ENCODE results near the gene MUC5AC. TPM values are rescaled to one million over a fixed set of nuclear protein-coding genes. Genes with fewer than 3 reads are reported as not detected.
"Not testable (repeated sequence)": the region's sequence is repeated elsewhere in the genome, so short reads cannot be mapped to it uniquely, and the experiment has no call there.

Gene MUC5AC
- polyA plus RNA-seq, 1 experiment: not detected

GRCh38 chr11:1151366-1152315 lies 6.1 kb upstream of the MUC5AC start:
- POLR2A ChIA-PET: no interaction called here
- DNase-seq (ENCODE audit: low read depth): no peak

GRCh38 chr11:1152316-1153104 lies 5.2 kb upstream of the MUC5AC start:
- Histone ChIP-seq H3K27me3 (ENCODE audit: control insufficient read depth, insufficient read depth, low read length) (no peaks in the 10 kb centered on the region), H3K36me3 (ENCODE audit: control insufficient read depth, insufficient read depth, low read length) (no peaks in the 10 kb centered on the region), H3K4me3 (ENCODE audit: low read depth, low read length) (no peak overlapping the region)
- DNase-seq (ENCODE audit: low read depth): no peak
- CTCF ChIA-PET: no interaction called here
- POLR2A ChIA-PET: no interaction called here
- no peak for TF ChIP-seq CTCF (IDR thresholded peaks at IDR 0.05; ENCODE audit: insufficient read depth, low read depth, low read length)

More at GRCh38 chr11:1151366-1152315, 6.1 kb upstream of the MUC5AC start:
- Histone ChIP-seq H3K27me3 (ENCODE audit: control insufficient read depth, insufficient read depth, low read length) (no peaks in the 10 kb centered on the region), H3K36me3 (ENCODE audit: control insufficient read depth, insufficient read depth, low read length) (no peaks in the 10 kb centered on the region), H3K4me3 (ENCODE audit: low read depth, low read length) (no peak overlapping the region)
- no peak for TF ChIP-seq CTCF (IDR thresholded peaks at IDR 0.05; ENCODE audit: insufficient read depth, low read depth, low read length)
- CTCF ChIA-PET: interaction anchor here (1.2 kb wide), 1 partner anchor 10 kb away, joined by 3 read pairs; no protein-coding TSS in a partner anchor

- ChIA-PET CTCF (interaction anchor here (0.6 kb wide), 1 partner anchor 404 kb away, joined by 3 read pairs; no protein-coding TSS in a partner anchor), POLR2A (no interaction called here)
- no peak overlapping the region for H3K4me3 ChIP-seq (ENCODE audit: low read depth, low read length)
- H3K36me3 ChIP-seq (ENCODE audit: control insufficient read depth, insufficient read depth, low read length): no peaks in the 10 kb centered on the region
- no peak for DNase-seq (ENCODE audit: low read depth)
- no peaks in the 10 kb centered on the region for H3K27me3 ChIP-seq (ENCODE audit: control insufficient read depth, insufficient read depth, low read length)
- no peak for TF ChIP-seq CTCF (IDR thresholded peaks at IDR 0.05; ENCODE audit: insufficient read depth, low read depth, low read length)
Measured at GRCh38 chr11:1153105-1153950, 4.4 kb upstream of the MUC5AC start.

GRCh38 chr11:1153951-1154493 lies 3.7 kb upstream of the MUC5AC start:
- no peaks in the 10 kb centered on the region for H3K27me3 ChIP-seq (ENCODE audit: control insufficient read depth, insufficient read depth, low read length)
- H3K4me3 ChIP-seq (ENCODE audit: low read depth, low read length): no peak overlapping the region
- CTCF ChIA-PET: interaction anchor here (0.6 kb wide), 1 partner anchor 405 kb away, joined by 3 read pairs; no protein-coding TSS in a partner anchor
- POLR2A ChIA-PET: no interaction called here
- TF ChIP-seq CTCF (IDR thresholded peaks at IDR 0.05; ENCODE audit: insufficient read depth, low read depth, low read length): no peak
- no peaks in the 10 kb centered on the region for H3K36me3 ChIP-seq (ENCODE audit: control insufficient read depth, insufficient read depth, low read length)
- DNase-seq (ENCODE audit: low read depth): peak; percentile 71

- H3K27me3 ChIP-seq (ENCODE audit: control insufficient read depth, insufficient read depth, low read length); H3K36me3 ChIP-seq (ENCODE audit: control insufficient read depth, insufficient read depth, low read length); CTCF ChIA-PET; DNase-seq (ENCODE audit: low read depth); POLR2A ChIA-PET; H3K4me3 ChIP-seq (ENCODE audit: low read depth, low read length): not testable (repeated sequence)
Measured at GRCh38 chr11:1154656-1155055, 3.1 kb upstream of the MUC5AC start.

Measured in BJ (cell line).